NCI-H1694 treated with DMSO at 0.1 percent for 48 hours (cell line): ENCODE data around the gene EFS.
A peak's percentile ranks its signal among the peaks of the same experiment; 100 is the strongest.

ENCODE experiments used
- DNase-seq: peaks from one replicate; lab custom pipeline; 2025; lab: John Stamatoyannopoulos, UW

EFS gene

GRCh38 chr14:23379366-23380196 lies 14.6 kb upstream of the EFS start:
- DNase-seq = peak; percentile 23

- DNase-seq = no peak
Observed at GRCh38 chr14:23378612-23379220, 13.7 kb upstream of the EFS start.

- DNase-seq = no peak
Observed at GRCh38 chr14:23377573-23378563, 12.9 kb upstream of the EFS start.

- DNase-seq = no peak
Observed at GRCh38 chr14:23377198-23377550, 12.2 kb upstream of the EFS start.

- no peak for DNase-seq
Observed at GRCh38 chr14:23376482-23377197, 11.7 kb upstream of the EFS start, which contains the start of gene CMTM5. Gene CMTM5, plus strand, starts transcription at chr14:23377046. Its CDS starts 206 bp downstream, at chr14:23377252.

GRCh38 chr14:23375527-23376251 lies 10.7 kb upstream of the EFS start:
- DNase-seq = no peak

- DNase-seq = no peak
Observed at GRCh38 chr14:23373041-23373440, 8.1 kb upstream of the EFS start.

GRCh38 chr14:23372509-23372908 lies 7.5 kb upstream of the EFS start, which contains the start of gene IL25:
Gene IL25, plus strand, starts transcription at chr14:23372809.
- no peak for DNase-seq

GRCh38 chr14:23371865-23372264 lies 6.9 kb upstream of the EFS start:
- no peak for DNase-seq

- DNase-seq = no peak
Observed at GRCh38 chr14:23370221-23370620, 5.2 kb upstream of the EFS start.

GRCh38 chr14:23366426-23366921 lies 1.5 kb upstream of the EFS start:
- peak; percentile 86 for DNase-seq

- peak; percentile 86 for DNase-seq
Observed at GRCh38 chr14:23365732-23366425, 907 bp upstream of the EFS start.

GRCh38 chr14:23364164-23365035 lies 572 bp downstream of the EFS start:
- peak; percentile 48 for DNase-seq

GRCh38 chr14:23362200-23362599 lies 2.8 kb downstream of the EFS start:
- no peak for DNase-seq

GRCh38 chr14:23361763-23362162 lies 3.2 kb downstream of the EFS start:
- no peak for DNase-seq

GRCh38 chr14:23361320-23361719 lies 3.7 kb downstream of the EFS start:
- no peak for DNase-seq

GRCh38 chr14:23360496-23360895 lies 4.5 kb downstream of the EFS start:
- DNase-seq = no peak

GRCh38 chr14:23359722-23360447 lies 5.1 kb downstream of the EFS start:
- DNase-seq = no peak
